Hematopoietic multipotent progenitor cell treated with erythropoietin and hydrocortisone succinate and interleukin-3 and kit ligand, for 4 days (in vitro differentiated cells): Measurements from ENCODE around the gene FAM120A.
A peak's percentile ranks its signal among the peaks of the same experiment; 100 is the strongest.

Source experiments
- DNase-seq: peaks from one replicate; pipeline ENCODE4 v3.0.0-alpha.2; 2015

Gene FAM120A

GRCh38 chr9:93451849-93452709, 594 bp downstream of the FAM120A start:
- peak; percentile 55 for DNase-seq

DNA sequence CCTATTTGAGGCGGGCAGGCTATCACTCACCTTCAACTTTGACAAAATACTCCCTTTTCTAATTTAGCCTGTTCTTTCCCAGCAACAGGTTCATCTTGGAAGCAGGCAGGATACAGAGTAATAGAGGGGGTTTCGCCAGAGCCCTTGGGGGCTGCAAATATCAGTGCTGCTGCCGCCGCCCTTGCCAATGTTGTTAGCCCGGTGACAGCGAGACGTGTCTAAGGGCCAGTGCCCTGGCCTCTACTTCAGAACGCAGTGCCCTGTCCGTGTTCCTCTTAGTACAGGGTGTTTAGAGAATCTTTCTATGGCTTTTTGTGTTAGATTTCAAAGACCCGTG, 1.2 kb downstream of the FAM120A start:
- DNase-seq: no peak

DNA sequence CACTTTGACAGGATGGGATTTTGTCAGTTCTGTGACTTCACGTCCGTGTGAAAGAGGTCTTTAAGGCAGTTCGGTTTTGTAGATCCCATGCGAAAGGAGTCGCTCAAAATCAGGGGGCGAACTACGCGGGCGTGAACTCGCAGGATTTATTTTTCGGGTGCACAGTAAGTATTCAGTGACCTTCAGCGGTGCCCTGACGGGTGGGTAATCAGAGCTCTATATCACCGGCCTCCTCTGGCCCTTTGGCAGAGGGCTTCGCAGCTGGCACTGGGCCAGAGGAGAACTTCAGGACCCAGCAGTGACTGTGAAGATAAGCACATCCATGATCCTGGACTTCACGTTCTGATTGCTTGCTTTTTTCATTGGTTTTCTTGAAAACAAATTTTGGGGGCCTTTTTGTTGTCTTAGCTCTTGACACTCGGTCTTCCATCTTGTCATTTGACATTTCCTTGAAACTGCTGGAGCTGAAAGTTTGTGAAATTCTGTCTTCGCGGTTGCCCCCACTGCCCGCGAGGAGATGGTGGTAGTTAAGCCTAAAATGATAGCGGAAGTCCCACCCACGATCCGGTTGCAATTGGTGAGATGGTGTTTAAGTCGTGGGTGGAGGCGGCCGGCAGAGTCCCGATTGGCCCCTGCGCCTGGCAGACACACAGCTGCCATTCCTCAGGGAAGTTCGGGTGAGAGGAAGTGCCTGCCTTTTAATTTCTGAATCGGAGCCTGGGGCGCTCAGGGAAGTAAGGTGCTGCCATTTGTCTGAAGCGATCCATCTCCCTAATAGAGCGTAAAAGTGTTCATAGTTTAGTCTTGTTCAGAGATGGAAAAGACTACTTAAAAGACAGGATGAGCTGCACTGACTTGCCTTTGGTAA, 1.8 kb downstream of the FAM120A start, which contains the start of gene FAM120AOS:
Gene FAM120AOS (minus strand): TSS at position 535 of the 868 bp plus-strand sequence. CDS start 872 bp downstream, outside the sequence.
- DNase-seq: peak; percentile 98

DNA sequence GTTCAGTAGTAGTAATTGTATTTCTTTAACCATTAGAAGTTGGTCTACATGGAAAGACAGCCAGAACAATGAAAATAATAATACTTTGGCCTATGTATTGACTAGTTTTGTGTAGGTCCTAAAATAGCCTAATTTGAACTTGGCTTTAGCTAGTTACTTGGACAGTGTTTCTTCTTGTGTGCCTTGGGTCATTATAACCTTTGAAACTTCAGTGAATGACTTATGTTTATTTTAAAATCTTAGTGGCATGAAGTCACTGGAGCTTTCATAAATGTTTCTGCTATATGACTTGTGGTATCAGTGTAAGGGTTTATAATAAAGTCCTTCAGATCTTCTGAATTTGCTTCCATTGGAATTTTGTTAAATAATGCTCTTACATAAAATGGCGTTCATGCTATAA, 4.5 kb downstream of the FAM120A start:
- no peak for DNase-seq

GRCh38 chr9:93456504-93456903, 5.0 kb downstream of the FAM120A start:
- no peak for DNase-seq

DNA sequence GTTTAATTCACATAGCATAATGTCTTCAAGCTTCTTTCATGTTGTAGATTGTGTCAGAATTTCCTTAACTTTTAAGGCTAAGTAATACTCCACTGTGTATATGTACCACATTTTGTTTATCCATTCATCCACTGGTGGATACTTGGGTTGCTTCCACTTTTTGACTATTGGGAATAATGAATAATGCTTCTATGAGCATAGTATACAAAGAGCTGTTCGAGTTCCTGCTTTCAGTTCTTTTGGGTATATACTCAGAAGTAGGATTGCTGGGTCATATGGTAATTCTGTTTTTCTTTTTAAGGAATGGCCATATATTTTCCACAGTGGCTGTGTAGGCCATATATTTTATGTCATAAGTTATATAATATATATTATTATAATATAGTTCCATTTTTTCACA, 5.5 kb downstream of the FAM120A start:
- no peak for DNase-seq

DNA sequence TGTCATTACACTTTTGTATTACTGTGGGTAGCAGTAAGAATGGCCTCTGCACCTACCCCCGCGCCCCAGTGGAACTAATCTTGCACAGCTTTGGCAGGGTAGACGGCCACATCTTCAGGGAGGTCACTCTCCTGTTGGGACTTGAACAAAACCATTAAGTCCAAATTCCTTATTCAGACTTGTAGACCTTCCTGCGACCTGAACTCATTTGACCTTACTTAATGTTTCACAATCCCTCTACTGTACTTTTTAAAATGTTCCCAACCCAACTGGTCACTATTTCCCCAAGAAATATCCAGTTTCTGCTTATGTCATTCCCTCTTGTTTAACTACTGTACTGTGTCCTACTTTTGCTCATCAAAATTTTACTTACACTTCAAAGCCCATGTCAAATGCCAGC, 7.2 kb downstream of the FAM120A start:
- DNase-seq: no peak

GRCh38 chr9:93459432-93459847, 8.0 kb downstream of the FAM120A start:
- no peak for DNase-seq

- no peak for DNase-seq
Measured at GRCh38 chr9:93460689-93461413, 9.4 kb downstream of the FAM120A start.

GRCh38 chr9:93461414-93461743, 9.9 kb downstream of the FAM120A start:
- DNase-seq: no peak

GRCh38 chr9:93461821-93462220, 10.3 kb downstream of the FAM120A start:
- DNase-seq: peak; percentile 29

GRCh38 chr9:93463638-93464248, 12.3 kb downstream of the FAM120A start:
- peak; percentile 50 for DNase-seq

- no peak for DNase-seq
Measured at GRCh38 chr9:93464395-93464794, 12.9 kb downstream of the FAM120A start.

DNA sequence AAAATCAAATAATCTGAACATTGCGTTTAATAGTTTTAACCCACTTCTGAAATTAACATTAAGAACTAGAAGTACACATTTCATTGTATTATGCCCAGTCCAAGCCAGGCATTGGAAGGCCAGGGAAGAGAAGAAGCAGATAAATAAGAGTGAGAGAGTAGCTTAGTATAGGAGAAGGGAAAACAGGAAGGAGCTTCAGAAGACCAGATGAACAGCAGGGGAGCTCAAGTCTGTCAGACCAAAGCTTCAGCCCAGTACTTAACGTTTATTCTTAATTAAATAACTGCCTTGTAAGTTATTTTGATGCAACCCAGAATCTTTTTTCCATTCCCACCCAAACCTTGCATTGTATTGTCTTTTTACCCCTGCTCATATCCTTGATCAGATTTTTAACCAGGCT, 13.4 kb downstream of the FAM120A start:
- DNase-seq: peak; percentile 37

DNA sequence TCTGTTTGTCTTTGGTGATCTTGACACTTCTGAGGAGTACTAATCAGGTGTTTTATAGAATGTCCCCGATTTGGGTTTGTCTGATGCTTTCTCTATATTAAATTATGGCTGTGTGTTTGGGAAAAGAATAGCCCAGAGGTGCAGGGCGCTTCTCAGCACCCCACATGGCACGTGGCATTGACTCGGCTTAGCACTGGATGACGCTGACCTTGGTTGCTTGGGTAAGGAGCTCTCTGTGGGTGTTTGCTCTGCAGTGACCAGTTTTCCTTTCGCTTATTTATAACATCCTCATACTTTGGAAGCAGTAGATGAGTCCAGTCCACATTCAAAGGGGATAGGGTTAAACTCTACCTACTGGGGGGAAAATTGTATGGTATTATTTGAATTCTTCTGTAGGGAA, 14.4 kb downstream of the FAM120A start:
- no peak for DNase-seq

GRCh38 chr9:93466416-93467061, 15.1 kb downstream of the FAM120A start:
- no peak for DNase-seq

DNA sequence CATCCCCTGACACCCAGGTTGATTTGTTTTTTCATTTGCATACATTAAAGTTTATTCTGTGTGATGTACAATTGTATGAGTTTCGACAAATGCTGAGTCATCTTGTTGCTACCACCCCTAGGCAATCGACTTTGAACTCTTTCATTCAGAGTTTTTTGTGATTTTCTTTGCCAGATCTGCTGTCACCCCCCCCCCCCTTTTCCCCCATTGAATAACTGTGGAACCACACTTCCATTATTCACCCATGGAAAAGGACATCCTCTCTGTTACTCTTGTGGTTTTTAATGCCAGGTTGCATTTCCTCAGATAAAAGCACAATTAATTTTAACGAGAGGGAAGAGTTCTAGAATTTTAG, 15.6 kb downstream of the FAM120A start:
- DNase-seq: peak; percentile 45

GRCh38 chr9:93467462-93467861, 16.0 kb downstream of the FAM120A start:
- no peak for DNase-seq

DNA sequence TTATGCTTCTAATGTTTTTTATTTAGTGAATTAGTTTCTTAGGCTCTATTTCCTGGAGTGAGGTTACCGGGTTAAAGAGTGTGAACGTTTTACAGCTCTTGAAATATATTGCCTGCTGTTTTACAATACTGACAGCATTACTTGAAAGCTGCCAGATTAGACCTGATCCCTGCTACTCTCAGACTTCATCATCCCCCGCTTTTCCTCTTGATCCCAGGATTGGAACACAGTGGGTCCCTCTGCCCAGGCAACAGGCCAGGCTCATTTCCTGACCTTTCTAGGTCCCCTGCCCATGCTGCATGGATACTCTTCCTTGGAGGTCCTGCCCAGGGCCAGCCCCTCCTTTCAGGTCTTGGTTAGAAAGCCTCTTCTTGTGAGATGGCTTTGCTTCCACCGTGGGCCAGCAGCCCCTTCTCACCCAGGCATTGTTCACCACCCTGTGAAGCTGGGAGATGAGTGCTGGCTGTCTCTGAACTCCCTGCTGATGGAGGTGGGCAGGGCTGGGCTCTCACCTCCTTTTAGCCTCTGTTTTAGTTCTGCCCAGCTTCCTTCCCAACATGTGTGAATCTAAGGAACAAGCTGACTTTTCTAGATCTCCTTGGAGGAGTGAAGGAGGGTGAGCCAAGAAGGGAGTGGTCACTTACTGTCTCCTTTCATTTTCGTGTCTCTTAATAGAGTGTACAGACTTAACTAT, 17.4 kb downstream of the FAM120A start:
- DNase-seq: peak; percentile 32

GRCh38 chr9:93470391-93470790, 18.9 kb downstream of the FAM120A start:
- no peak for DNase-seq

GRCh38 chr9:93471124-93471523, 19.6 kb downstream of the FAM120A start:
- no peak for DNase-seq

- DNase-seq: no peak
Measured at GRCh38 chr9:93473411-93473810, 21.9 kb downstream of the FAM120A start.
